Activated naive CD4-positive, alpha-beta T cell treated with Interleukin-2 at 50 U/mL for 16 hours (primary cell): ENCODE results near the gene ABCB11.
"Not testable (repeated sequence)": the region's sequence is repeated elsewhere in the genome, so short reads cannot be mapped to it uniquely, and the experiment has no call there.

ENCODE experiments used
- DNase-seq: peaks from one replicate; pipeline ENCODE4 v3.0.0-alpha.2; 2020

Gene ABCB11

DNA sequence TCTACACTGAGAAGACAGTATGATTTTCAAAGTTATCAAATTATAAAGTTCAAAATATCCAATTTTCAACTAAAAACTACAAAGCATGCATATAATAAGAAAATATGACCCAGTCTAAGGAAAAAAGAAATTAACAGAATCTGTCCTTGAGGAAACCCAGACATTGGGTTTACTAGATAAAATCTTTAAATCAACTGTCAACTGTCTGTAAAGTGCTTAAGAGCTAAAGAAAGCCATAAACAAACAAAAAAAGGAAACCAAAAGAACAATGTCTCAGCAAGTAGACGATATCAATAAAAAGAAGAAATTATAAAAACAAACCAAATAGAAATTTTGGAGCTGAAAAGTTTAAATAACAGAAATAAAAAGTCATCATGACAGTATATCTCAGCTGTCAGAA lies 10.5 kb upstream of the ABCB11 start:
- DNase-seq = no peak

DNA sequence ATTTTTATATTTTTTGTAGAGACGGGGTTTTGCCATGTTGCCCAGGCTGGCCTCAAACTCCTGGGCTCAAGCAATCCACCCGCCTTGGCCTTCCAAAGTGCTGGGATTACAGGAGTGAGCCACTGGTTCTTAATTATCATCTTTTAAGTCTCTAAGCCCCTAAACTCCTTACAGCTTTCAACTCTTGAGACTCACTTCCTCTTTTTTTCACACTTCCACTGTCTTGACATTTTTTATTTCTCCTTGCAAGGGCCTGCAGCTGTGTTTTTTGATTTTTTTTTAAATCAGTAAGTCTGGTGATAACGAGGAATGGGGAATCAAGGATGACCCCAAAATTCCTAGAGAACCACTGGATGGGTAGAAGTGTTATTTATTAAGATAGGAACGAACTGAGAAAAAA lies 8.6 kb upstream of the ABCB11 start:
- no peak for DNase-seq

DNA sequence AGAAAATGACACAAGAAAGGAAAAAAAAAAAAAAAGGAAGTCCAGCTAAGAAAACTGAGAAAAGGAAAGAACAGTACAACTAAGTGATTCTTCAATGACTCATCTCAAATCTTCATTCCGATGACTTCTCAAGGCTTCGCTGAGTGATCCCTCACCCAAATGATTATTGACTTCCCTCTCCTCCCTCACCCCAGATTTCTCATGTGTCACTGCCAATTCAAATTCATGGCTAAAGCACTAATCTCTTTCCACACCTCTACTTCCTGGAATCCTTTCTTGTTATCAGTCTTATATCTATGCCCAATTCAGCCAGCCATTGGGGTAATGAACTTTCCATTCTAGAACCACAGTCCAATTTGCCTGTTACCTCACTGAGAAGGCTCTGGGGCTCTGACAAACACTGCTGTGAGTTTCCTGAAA lies 7.2 kb upstream of the ABCB11 start:
- DNase-seq = no peak

DNA sequence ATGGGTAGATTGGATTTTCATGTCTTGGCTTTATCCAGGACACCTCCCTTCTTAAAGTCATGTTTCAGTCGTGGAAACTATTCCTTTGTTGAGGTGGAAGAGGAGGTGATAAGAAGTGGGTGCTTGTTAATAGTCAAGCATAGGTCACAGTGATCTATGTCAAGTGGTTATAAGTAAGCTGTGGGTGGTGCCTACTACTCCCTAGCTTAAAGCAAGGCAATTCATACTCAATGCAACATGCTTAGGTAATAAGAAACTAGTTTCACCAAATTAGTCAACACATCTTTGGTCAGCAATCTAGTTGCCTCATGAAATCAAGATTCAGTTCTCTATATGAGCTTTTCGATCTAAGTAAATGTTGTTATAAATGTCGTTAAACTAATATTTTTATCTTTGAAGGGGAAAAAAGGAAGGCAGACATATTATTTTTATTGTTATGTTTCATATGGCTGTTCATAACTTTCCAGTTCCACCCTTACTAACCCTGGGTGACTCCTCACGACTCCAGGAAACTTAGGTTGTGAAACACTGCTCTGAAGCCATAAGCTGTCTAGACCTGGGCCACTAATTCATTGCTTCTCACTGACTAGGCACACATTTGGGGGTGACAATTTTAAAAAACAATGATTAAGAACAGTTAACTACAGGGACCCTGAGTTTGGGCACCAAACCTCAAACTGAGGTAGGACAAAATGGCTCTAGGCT lies 5.8 kb upstream of the ABCB11 start:
- no peak for DNase-seq

DNA sequence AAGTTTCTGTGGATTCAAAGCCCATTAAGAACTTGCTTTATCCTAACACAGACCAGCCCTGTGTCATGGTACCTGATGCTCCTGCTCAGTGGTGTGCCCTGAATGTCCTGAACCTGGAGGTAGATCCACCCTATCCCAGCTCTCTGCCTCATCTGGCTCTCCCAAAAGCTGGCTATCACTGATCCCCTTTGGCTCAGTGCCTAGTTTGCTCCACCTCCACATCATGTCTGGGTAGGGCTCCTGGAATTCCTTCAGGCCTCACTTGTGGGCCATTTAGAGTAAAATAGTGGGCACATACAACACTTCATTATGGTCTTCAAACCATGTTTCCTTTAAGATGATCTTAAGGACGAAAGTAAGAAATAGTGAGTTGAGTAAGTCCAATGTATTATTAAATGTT lies 4.8 kb upstream of the ABCB11 start:
- DNase-seq = no peak

DNA sequence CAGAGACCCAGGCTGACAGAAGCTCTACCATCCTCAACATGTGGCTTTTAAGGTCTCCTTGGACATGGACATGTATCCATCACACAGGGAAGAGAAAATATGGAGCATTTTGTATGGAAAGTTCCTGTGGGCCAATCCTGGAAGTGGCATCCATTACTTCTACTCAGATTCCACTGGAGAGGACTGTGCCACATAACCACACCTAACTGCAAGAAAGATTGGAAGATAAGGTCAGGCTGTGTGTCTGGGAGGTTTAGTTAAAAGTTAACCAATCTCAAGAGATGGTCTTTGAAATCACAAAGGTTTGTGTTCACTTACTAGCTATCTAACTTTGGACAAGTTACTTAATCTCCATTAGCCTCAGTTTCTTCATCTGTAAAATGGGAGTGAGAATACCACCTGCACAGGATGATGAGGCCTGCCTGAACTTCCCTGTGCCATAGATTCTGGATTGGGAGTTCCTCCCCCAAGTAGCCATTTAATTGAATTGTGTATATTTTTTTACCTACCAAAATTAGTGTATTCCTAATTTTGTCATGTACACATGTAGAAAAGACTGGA lies 3.9 kb upstream of the ABCB11 start:
- DNase-seq = no peak

DNA sequence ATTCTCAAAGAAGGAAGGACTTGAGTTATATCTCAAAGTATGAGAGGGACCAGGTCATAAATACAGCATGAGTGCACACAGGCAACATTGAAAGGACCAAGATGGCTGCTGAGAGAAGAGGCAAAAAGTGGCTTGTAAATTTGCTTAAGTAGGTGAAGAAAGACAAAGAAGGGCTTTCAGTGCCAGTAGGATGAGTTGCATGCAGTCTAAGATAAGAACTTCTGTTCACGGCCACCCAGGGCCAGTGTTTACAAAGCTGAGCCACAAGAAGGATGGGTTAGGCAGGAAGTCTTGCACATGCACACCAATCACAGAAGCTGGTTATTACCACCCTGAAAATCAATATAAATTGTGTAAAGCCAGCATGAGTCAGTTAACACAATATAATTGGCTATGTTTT lies 3.1 kb upstream of the ABCB11 start:
- DNase-seq = no peak

DNA sequence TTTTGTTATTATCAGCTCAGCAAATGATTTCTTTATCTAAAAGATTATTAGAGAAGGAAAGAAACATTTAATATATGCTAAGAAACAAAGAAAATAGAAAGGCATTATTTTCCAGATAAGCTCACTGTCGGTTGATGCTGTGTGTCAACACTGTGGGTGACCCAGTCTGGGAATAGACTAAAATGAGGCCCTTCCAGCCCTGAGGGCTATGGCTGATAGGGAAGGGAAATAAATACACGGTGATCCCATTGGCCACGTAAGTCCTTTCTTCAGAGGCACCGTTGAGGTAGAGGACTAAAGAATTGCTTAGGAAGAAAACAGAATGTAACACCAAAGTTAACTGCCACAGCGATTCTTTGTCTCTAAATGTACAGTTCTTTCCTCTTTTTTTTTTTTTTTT lies 1.8 kb downstream of the ABCB11 start:
- DNase-seq = no peak

DNA sequence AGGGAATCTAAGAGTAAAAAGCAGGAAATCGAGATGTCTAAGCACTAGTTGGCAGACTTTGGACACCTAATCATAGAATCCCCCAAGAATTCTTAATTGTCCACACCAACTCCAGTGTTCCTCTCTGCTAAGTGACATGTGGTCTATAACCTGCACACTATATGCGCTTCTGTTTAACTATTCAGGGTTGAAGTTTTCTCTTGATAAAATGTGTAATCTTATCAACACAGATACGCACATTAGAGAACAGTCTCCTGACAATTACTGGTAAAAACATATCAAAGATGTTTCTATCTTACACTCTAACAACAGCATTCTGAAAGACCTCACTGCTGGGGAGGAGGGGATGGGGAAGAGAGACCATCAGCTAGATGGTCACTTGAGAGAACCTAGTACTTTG lies 3.9 kb downstream of the ABCB11 start:
- no peak for DNase-seq

DNA sequence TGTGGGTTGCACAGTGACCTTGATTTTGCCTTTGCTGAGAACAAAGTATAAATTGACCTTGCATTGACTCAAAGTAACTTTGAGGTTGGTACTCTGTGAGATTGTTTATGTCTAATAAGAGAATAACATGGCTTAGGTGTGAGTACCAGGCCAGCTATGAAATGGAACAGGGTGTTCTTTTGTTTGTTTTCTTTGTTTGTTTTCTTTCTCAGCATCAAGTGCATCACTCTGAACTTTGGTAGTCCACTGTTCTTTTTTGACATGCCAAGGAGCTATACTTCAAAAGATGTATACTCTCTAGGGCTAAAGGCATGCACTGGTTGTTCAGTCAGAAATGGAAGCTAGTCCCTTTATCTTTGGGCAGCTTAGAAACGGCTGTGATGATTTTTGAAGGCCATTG lies 5.1 kb downstream of the ABCB11 start:
- no peak for DNase-seq

DNA sequence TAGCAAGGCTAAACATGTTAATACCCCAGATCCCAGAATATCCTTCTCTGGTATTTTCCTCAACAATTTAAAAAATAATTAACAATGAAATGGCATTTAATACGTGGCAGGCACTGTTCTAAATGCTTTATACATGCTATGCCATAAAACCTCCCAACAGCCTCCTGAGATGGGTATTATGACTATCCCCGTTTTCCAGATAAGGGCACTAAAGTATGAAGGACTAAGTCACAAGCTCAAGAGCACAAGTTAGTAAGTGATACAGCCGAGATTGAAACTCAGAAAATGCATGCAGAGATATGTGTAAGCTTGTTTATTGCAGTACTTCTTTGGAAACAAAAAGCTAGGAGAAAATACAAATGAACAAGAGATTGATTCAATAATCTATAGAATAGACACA lies 8.0 kb downstream of the ABCB11 start:
- DNase-seq = no peak

DNA sequence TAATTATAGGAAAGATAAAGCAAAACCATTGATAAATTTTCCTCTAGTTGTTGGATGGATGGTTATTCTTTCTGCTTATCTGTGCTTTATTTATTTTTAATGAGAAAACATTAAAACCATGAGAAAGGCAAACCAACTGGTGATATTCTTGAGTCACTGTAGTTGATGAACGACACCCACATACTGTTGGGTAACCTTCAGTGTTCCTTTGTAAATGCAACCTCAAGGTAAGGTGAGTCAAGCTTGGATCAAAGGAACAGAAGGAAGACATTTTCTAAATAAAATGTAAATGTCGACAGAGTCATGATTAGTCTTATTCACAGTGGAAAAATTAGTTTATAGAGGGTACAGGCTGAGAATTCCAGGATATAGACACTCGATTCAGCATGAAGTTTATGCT lies 12.7 kb downstream of the ABCB11 start:
- no peak for DNase-seq

DNA sequence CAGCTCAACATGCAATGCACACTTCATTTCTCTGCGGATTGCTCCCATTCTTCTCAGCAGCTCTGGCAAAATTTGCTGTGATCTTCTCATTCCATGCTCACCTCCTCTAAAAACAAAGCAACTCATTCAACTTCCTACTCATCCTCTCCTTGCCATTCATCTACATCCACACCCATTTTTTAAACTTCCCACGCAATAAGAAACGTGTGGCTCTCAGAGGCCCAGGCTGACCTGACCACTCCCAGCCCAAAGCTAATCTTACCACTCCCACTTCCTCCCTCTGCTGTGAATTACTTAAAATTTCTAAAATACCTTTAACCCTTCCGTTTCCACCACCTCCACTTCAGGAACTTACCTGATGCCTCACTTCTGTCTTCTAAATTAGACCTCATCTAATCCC lies 15.2 kb downstream of the ABCB11 start:
- no peak for DNase-seq

DNA sequence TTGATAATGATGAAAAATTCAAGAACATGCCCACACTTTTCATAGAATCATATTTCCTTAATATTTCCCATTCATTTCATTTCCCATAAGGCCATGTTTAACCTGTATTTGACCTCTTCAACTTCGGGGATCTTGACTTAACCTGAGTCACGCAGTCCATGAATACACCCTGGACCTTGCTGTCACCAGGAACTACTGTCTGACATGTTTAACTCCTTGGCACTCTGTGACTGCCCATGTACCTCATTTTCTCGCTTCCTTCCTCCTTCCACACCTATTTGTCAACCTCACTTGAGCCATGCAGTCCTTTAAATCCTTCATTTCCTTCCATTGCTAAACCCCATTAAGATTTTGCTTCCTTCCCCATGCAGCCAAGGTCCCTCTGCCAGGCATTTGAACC lies 16.3 kb downstream of the ABCB11 start:
- DNase-seq = no peak

DNA sequence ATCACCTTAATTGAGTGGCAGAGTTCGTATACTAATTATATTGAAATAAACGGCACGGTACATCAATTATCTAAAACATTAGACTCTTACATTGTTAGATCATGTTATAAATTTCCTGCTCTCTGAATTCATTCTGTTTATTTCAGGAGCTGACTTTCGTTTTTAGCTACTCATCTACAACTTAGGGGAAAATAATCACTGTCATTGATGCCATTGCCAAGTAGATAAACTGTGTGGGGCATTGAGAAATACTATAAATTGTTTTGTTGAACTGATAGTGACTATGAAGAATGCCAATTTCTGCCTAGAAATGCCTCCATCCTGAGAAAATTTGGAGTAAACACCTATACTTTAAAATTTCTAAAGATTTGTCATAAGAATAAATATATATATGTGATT lies 17.5 kb downstream of the ABCB11 start:
- no peak for DNase-seq

DNA sequence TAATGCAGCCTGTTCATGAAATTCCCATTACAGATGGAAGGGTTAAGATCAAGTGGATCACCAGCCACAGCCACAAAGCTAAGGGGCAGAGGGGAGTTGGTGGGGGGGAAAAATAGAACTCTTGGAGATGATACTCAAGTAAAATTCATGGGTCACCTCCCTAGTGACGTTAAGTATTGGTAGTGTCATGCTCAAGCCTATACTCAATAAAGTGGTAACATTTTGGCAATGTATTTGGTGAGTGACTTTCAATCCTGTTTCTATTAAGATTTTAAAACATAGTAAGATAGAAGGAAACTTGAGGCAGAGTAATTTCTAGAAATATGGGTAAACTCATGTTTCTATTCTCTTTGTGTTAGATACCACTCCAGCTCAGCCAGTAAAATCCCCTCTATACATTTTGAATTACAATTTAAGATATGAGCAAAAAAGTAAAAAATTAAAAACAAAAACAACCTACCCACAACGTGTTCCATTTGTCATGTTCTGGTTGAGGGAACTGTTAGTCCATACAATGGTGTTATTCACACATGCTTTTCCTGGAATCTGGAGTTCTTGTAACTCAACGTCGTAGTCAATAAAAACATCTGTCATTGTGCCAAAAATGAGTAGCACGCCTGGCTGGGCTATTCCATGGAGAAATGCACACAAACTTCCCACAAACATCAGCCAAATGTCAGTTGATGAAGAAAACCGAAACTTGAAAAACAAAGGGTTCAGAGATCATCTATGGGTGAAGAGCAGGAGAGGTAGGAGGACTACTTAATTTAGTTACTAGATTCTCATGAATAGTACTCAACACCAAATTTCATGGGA lies 18.1 kb downstream of the ABCB11 start:
- DNase-seq = no peak

DNA sequence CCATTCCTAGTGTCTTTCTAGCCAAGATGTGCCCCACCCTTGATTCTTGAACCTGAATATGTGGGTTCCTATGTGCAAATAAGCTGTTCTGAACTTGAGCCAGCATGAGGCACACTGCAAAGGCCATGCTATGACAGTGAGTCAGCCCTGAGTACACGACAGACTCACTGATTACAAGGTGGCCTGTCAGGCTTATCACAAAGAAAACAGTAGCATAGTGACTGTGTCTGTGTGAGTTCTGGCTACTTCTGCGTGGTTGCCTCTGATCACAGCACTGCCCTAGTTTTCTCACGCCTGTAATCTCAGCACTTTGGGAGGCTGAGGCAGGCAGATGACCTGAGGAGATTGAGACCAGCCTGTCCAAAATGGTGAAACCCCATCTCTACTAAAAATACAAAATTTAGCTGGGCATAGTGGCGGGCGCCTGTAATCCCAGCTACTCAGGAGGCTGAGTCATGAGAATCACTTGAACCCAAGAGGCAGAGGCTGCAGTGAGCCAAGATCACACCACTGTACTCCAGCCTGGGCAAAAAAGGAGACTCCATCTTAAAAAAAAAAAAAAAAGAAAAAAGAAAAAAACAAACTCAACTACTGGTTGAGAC lies 18.8 kb downstream of the ABCB11 start:
- not testable (repeated sequence) for DNase-seq

DNA sequence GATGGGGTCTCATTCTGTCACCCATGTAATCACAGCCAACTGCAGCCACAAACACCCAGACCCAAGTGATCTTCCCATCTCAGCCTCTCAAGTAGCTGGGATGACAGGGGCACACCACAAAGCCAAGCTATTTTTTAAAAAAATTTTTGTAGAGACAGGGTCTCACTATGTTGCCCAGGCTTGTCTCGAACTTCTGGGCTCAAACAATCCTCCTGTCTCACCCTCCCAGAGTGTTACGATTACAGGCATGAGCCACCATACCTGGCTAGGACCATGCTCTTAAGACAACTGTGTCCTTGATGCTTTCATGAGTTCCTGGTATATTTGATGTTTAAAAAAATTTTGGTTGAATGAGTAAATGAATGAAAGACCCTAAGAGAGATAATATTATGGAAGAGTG lies 19.4 kb downstream of the ABCB11 start:
- no peak for DNase-seq

DNA sequence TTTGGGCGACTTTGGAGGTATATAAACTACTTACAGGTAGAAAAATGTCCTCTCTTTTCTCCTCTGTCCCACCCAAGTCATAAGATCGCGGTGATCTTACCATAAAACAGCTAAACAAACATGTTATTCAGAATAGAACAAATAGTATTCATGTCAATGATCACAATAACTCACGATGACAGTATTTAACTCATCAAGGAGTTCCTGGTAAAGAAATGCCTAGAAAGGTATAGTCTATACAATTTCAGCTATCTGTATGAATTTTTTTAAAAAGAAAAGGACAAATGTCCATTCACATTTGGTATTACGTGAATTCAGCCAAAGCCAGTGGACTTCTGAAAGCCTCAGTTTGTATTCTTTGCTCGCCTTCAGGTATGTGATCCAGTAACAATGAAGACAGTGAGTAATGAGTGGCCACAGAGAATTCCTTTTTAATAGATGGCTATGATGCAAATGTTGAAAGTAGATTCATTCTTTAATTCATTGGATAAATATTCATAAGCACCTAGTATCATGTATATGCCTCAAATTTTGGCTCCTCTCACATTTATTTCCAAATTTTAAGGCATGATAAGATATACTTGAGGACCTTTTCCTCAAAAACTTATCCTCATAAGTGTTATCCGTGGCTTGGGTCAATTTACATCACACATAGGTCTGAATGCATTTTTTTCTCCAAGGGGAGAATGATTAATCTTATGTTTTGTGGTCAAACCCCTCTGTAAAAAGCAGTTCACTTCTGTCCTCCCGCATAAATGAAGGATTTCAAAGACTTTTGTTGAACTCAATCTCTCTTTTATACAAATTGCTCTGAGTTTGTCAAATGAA lies 20.3 kb downstream of the ABCB11 start:
- no peak for DNase-seq

DNA sequence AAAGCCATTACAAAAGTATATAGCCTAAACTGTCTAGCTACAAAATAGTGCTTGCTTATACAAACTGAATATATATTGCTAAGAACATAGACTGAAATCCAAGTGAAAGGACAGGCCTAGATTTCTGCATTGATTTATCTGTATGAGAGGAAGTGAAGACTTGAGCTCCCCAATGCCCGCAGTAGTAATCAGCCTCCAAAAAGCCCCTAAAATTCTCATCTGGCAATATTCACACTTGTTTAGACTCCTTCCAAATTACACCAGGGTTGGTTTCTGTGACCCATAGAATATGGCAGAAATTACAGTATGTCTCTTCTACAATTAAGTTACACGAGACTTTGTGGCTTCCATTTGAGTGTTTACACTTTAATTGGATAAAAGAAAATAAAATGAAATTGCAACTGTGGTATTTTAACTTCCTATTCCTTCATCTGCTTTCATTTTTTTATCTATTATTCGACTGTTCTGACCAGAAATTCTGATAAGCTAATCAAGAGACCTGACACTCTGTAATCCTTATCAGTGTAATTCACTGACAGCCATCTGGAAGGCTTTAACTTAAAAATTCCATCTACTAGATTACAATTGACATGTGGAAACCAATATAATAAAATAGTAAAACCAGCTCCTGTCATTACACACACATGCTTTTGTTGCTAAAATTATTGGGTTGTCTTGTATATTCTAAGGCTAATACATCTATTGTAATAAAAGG lies 21.1 kb downstream of the ABCB11 start:
- no peak for DNase-seq

DNA sequence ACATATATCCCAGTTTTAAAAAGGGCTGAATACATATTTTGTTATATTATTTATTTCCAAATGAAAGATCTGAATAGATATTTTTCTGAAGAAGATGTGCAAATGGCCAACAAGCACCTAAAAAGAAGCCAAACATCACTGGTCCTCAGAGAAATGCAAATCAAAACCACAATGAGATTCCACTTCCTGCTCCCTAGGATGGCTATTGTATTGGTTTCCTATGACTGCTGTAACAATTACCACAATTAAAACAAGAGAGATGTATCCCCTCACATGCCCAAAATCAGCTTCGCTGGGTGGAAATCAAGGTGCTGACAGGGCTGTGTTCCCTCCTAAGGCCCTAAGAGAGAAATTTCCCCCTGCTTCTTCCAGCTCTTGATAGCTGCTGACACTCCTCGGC lies 23.2 kb downstream of the ABCB11 start:
- DNase-seq = no peak

DNA sequence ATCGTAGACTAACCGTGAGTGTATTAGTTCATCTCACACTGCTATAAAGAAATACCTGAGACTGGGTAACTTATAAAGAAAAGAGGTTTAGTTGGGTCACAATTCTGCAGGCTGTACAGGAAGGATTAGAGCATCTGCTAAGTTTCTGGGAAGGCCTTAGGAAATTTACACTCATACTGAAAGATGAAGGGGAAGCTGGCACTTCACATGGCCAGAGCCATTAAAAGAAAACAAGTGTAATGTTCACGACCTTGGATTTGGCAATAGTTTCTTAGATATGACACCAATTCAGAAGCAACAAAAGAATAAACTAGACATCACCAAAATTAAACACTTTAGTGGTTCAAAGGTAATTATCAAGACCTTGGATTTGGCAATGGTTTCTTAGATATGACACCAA lies 23.8 kb downstream of the ABCB11 start:
- no peak for DNase-seq
